Measurements from ENCODE around the gene SLC6A12.

- TF ChIP-seq POLR2A (IDR thresholded peaks at IDR 0.05; ENCODE audit: low read length) = no peak
- no peak for TF ChIP-seq GATA1 (IDR thresholded peaks at IDR 0.05; ENCODE audit: low read depth, low read length)
These were observed 39.3 kb upstream of the SLC6A12 start for GRCh38 chr12:253116-253831.
